Adrenal gland (tissue), 12 donors: ENCODE data around the gene GLIS1. TPM values are rescaled to one million over a fixed set of nuclear protein-coding genes. Genes with fewer than 3 reads are reported as not detected.

Experiments
- DNase-seq, 7 donors: peaks; one replicate each; pipeline ENCODE4 v3.0.0-alpha.2; 2019 to 2020
- H3K27ac ChIP-seq, 5 donors: fragments of 200-600 bp; sonication (generic) in 4 of 5; 1 replicate in 3 of 5; 2 replicates in 2 of 5; pipeline versions ENCODE4 v1.5.1 to v1.8.0; 2016 to 2020; ENCODE audit warnings: mild to moderate bottlenecking in 1 of 5
- H3K27me3 ChIP-seq: fragments of 200-600 bp; 2 replicates; pipeline ENCODE4 v1.8.0; 2021
- H3K36me3 ChIP-seq, 2 donors: fragments of 200-600 bp; replicated peaks in 1 of 2; 1 replicate in 1 of 2; 2 replicates in 1 of 2; pipeline versions ENCODE4 v1.5.1 to v1.8.0; 2018 to 2022
- H3K4me1 ChIP-seq, 2 donors: fragments of 200-600 bp; replicated peaks in 1 of 2; 1 replicate in 1 of 2; 2 replicates in 1 of 2; pipeline versions ENCODE4 v1.5.1 to v1.8.0; 2018 to 2021
- H3K4me3 ChIP-seq, 4 donors: fragments of 200-600 bp; sonication (generic) in 3 of 4; one replicate each; pipeline ENCODE4 v1.5.1; 2016 to 2018
- H3K9me3 ChIP-seq, 3 donors: fragments of 200-600 bp; sonication (generic) in 1 of 3; replicated peaks in 1 of 3; 1 replicate in 2 of 3; 2 replicates in 1 of 3; pipeline versions ENCODE4 v1.5.1 to v1.8.0; 2016 to 2021
- POLR2A ChIP-seq, 2 donors: fragments of 450-650 bp; IDR thresholded peaks; one replicate each; pipeline ENCODE4 v1.6.1; 2017; ENCODE audit warnings: antibody characterized with exemption in 2 of 2, mild to moderate bottlenecking in 2 of 2, moderate library complexity in 1 of 2
- WGBS, 4 donors: extraction: QIAGEN DNeasy Blood & Tissue Kit in 2 of 4; methylation state at CpG; one replicate each; pipeline versions ENCODE4 v1.1.5 to v1.1.7; 2013 to 2017; 5-methylcytosine and 5-hydroxymethylcytosine counted together
- intact Hi-C, 2 donors: fragments of 100-400 bp; cut with DNase I; formaldehyde crosslinking; loops; one replicate each; pipeline versions ENCODE4 v1.14.1 to v1.15.0; 2022 to 2023
- polyA plus RNA-seq, 3 donors: library from polyadenylated mRNA; stranded (reverse); fragments of 200-250 nt in 2 of 3; fragments of 350-450 nt in 1 of 3; fragmentation: Illumina TruSeq in 1 of 3; extraction: RNeasy Lipid Tissue Mini Kit (QIAGEN cat#74804) in 1 of 3; gene quantifications; one replicate each; pipeline ENCODE4 v1.2.3, GENCODE V29; 2013 to 2014
- total RNA-seq, 9 donors: library from RNA; depleted of rRNA in 4 of 9; stranded (reverse); fragments of >200 nt in 4 of 9; fragments of 120-200 nt in 1 of 9; fragmentation: NEBNext Ultra II Directional in 1 of 9; extraction: Animal tissue kit (Norgen Biotek cat#: 25700) in 1 of 9; gene quantifications; one replicate each; pipeline versions ENCODE4 v1.1.0 to v1.2.4, GENCODE V29; 2013 to 2023
- TF ChIP-seq, protein P1 (sequence below), 6 experiments: fragments of 450-650 bp in 4 of 6; fragments of 200-600 bp in 2 of 6; sonication (generic) in 1 of 6; IDR thresholded peaks; 1 replicate in 5 of 6; 2 replicates in 1 of 6; pipeline versions ENCODE4 v1.5.1 to v1.8.0; 2016 to 2021; ENCODE audit warnings: antibody characterized with exemption in 6 of 6, mild to moderate bottlenecking in 2 of 6, moderate library complexity in 1 of 6
- donor health status: healthy with polysubstance abuse.
- donor health status: Bipolar disorder and iron deficiency.
- donor health status: DM: yes; HTN: yes; CAD: no.
- donor health status: DM: no; HTN: no; CAD: no.
- donor health status: DM: no; HTN: no; CAD: no.
- donor health status: DM: yes; HTN: yes; CAD: no.

Gene GLIS1
- total and polyA plus RNA-seq, 12 donors, result 0.08 to 0.37 (median 0.14) TPM; not detected in 6

DNA sequence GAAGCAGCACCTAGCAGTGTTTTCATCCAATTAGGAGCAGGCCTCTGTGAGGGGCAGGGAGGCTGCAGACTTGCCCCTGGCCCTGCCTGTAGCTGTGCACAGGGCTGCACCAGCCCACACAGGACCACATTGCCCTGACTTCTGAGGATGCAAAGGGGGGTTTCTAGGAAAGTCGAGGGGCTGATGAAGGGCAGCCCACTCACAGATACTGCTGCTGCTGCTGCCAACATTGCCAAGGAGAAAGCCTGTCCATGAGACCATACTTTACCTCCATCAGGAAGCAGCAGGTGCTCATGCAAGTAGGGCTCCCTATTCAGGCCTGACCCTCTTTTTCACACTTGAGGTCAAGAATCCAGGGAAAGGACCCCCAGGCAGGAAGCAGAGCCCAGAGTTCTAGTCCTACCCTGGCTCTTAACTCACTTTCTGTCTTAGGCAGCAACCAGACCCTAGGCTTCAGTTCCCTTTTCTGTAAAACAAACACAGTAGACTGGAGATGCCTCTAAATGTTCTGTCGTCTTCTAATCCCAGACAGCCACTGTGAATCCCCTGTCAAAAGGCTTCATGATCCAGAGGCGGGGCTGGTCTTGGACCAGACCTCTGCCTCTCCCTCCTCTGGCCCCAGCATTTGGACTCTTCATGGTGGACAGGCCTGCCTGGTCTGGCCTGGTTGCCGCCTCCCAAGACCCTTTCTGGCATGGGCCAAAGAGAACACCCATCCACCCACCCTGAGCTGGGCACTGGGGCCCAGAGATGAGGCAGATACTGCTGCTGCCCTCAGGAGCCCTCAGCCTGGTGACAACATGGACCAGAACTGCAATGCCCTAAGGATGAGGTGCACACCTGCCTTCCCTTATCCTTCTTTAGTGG, 120.2 kb downstream of the GLIS1 start:
- Histone ChIP-seq H3K27me3 (no peaks in the 10 kb centered on the region), H3K36me3 (no peaks in the 10 kb centered on the region), H3K4me3 (no peak overlapping the region), H3K9me3 (no peaks in the 10 kb centered on the region), H3K4me1 (no peaks in the 10 kb centered on the region), H3K27ac (no peak overlapping the region)
- DNase-seq, result peak in 3 of 7 donors; percentile 3 to 10 (median 9)
- WGBS, 4 donors, result 66 to 96% (median 86%) methylated on average over 3 to 4 of the region's 4 CpGs
- TF ChIP-seq POLR2A (IDR thresholded peaks at IDR 0.05), result no peak
- intact Hi-C loops, result no loop called here

DNA sequence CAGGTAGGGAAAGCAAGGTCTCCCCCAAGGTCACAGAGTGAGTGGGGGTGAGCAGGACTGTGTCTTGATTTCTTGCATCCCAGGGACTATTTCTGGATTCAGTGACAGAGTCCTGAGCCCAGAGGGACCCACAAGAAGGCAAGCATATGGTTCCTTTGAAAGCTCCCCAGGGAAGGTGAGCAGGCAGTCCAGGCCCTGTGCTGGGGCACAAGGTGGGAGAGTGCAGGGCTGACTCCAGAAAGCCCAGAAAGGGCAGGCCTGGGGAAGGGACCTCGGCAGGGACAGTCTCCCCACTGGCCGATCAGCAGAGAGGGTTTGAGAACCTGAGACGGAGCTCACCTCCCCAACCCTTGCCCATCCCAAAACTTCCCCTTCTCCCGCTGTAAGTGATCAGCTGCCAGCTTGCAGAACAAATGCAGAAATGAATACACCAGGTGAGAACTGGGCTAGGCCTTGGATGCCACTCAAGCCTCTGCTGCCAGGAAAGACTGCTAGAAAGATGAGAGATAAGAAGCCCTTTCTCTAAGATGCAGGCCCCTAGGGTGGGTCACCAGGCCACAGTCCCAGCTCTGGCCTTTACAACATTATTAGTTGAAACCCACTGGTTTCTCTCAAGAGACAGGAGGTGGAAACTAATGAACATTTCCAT, 121.0 kb downstream of the GLIS1 start:
- H3K27ac ChIP-seq, result no peak overlapping the region
- H3K27me3 ChIP-seq, result no peaks in the 10 kb centered on the region
- no peak overlapping the region for H3K4me3 ChIP-seq
- H3K9me3 ChIP-seq, result no peaks in the 10 kb centered on the region
- intact Hi-C loops, result no loop called here
- H3K36me3 ChIP-seq, result no peaks in the 10 kb centered on the region
- DNase-seq, result no peak
- WGBS, 4 donors, result 89 to 100% (median 95%) methylated on average over 3 to 4 of the region's 4 CpGs
- H3K4me1 ChIP-seq, result no peaks in the 10 kb centered on the region
- TF ChIP-seq, protein P1, sequence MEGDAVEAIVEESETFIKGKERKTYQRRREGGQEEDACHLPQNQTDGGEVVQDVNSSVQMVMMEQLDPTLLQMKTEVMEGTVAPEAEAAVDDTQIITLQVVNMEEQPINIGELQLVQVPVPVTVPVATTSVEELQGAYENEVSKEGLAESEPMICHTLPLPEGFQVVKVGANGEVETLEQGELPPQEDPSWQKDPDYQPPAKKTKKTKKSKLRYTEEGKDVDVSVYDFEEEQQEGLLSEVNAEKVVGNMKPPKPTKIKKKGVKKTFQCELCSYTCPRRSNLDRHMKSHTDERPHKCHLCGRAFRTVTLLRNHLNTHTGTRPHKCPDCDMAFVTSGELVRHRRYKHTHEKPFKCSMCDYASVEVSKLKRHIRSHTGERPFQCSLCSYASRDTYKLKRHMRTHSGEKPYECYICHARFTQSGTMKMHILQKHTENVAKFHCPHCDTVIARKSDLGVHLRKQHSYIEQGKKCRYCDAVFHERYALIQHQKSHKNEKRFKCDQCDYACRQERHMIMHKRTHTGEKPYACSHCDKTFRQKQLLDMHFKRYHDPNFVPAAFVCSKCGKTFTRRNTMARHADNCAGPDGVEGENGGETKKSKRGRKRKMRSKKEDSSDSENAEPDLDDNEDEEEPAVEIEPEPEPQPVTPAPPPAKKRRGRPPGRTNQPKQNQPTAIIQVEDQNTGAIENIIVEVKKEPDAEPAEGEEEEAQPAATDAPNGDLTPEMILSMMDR (IDR thresholded peaks at IDR 0.05), result no peak
- no peak for TF ChIP-seq POLR2A (IDR thresholded peaks at IDR 0.05)

DNA sequence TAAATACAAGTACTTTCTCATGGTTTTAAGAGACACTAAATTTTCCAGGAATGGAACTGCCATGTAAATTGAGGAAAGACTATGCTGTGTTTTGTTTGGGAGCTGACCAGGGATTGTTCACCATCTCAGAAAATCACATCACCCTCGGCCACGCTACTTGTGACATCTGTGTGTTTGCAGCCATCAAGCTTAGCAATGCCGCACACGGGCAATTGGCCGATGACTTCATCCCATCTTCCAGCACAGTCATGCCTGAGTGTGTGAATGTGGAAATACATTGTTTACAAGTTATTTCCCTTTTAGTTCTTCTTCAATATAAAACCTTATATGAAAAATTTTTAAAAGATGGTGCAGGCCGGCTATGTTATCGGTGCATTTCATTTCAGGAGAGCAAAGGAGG, 121.6 kb downstream of the GLIS1 start:
- DNase-seq, result peak in 2 of 7 donors; percentile 2 to 6
- Histone ChIP-seq H3K27me3 (no peaks in the 10 kb centered on the region), H3K27ac (no peak overlapping the region), H3K4me1 (no peaks in the 10 kb centered on the region), H3K4me3 (no peak overlapping the region), H3K9me3 (no peaks in the 10 kb centered on the region), H3K36me3 (no peaks in the 10 kb centered on the region)
- intact Hi-C loops, result no loop called here
- WGBS, 4 donors, result 94 to 96% (median 95%) methylated on average over 7 of the region's 7 CpGs
- TF ChIP-seq POLR2A (IDR thresholded peaks at IDR 0.05), result no peak
- TF ChIP-seq, protein P1 (IDR thresholded peaks at IDR 0.05), result no peak

DNA sequence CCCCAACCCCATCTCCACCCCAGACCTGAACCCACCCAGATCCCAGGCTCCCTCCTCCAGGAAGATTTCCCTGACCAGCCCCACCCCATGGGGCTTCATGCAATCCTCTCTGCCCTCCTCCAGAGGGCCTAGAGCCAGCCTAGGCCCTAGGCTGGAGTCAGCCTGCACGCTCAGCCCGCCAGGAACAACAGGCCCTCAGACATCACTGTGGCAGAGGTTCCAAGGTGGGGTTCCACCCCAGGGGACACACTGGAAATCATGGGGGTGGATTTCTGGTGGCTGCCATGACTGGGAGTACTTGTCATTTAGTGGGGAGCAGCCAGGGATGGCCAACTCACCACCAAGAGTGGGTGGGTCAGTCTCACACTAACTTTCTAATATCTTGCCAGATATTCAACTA, 122.0 kb downstream of the GLIS1 start:
- H3K4me3 ChIP-seq, result no peak overlapping the region
- WGBS, 4 donors, result 94 to 100% (median 97%) methylated on average over 2 of the region's 2 CpGs
- no peaks in the 10 kb centered on the region for H3K36me3 ChIP-seq
- intact Hi-C loops, result no loop called here
- H3K27me3 ChIP-seq, result no peaks in the 10 kb centered on the region
- H3K9me3 ChIP-seq, result no peaks in the 10 kb centered on the region
- no peak for TF ChIP-seq POLR2A (IDR thresholded peaks at IDR 0.05)
- TF ChIP-seq, protein P1 (IDR thresholded peaks at IDR 0.05), result no peak
- peak in 2 of 7 donors; percentile 3 to 14 for DNase-seq
- H3K4me1 ChIP-seq, result no peaks in the 10 kb centered on the region
- no peak overlapping the region for H3K27ac ChIP-seq
